H1 (cell line): ENCODE data around the gene HSD11B1. TPM values are rescaled to one million over a fixed set of nuclear protein-coding genes. Genes with fewer than 3 reads are reported as not detected.

Experiments
- ASH2L ChIP-seq: fragments of 200-600, 300-600 bp; sonication (generic); IDR thresholded peaks from one replicate; pipeline ENCODE4 v1.7.1; 2017; ENCODE audit warnings: low read length
- CEBPB ChIP-seq: IDR thresholded peaks from 2 replicates; pipeline ENCODE4 v1.6.1; 2012; ENCODE audit warnings: low read depth, low read length
- CHD7 ChIP-seq: fragments of 300-600 bp; sonication (generic); IDR thresholded peaks from 2 replicates; pipeline ENCODE4 v1.7.1; 2012; ENCODE audit warnings: low read length, moderate library complexity, mild to moderate bottlenecking, inconsistent platforms; ENCODE audit not compliant: insufficient replicate concordance
- EP300 ChIP-seq, 2 experiments: IDR thresholded peaks; 1 replicate in 1 of 2; 2 replicates in 1 of 2; pipeline ENCODE4 v1.6.1; 2011 to 2012; ENCODE audit warnings: low read depth in 2 of 2, low read length in 2 of 2, mild to moderate bottlenecking in 2 of 2, borderline replicate concordance in 1 of 2, inconsistent platforms in 1 of 2, moderate library complexity in 1 of 2
- JUND ChIP-seq: IDR thresholded peaks from 2 replicates; pipeline ENCODE4 v1.6.1; 2011; ENCODE audit warnings: mild to moderate bottlenecking, improper control_type of control experiment, low read length
- KDM1A ChIP-seq: fragments of 200-600, 300-600 bp; sonication (generic); IDR thresholded peaks from 2 replicates; pipeline ENCODE4 v1.7.1; 2016; ENCODE audit warnings: mild to moderate bottlenecking, low read length, borderline replicate concordance
- polyA plus RNA-seq, 7 experiments: library from polyadenylated mRNA; depleted of rRNA in 3 of 7; stranded (reverse) in 5 of 7; unstranded in 2 of 7; fragments of >200 nt in 5 of 7; fragments of 200-250 nt in 2 of 7; gene quantifications; 1 replicate in 5 of 7; 2 replicates in 1 of 7; 4 replicates in 1 of 7; pipeline versions ENCODE4 v1.2.1 to v1.2.3, GENCODE V29; 2011 to 2013; ENCODE audit warnings: missing spikeins in 2 of 7, mixed read lengths in 2 of 7
- total RNA-seq: library from RNA; stranded (reverse); fragmentation: NEBNext Ultra II Directional; extraction: Animal tissue kit (Norgen Biotek cat#: 25700); gene quantifications from 2 replicates; pipeline ENCODE4 v1.2.1, GENCODE V29; 2021

HSD11B1 gene
- total and polyA plus RNA-seq, 2 of the 8 experiments (the other 6 are each of a cell fraction or from before 2014, with no cell fraction given), result not detected

DNA sequence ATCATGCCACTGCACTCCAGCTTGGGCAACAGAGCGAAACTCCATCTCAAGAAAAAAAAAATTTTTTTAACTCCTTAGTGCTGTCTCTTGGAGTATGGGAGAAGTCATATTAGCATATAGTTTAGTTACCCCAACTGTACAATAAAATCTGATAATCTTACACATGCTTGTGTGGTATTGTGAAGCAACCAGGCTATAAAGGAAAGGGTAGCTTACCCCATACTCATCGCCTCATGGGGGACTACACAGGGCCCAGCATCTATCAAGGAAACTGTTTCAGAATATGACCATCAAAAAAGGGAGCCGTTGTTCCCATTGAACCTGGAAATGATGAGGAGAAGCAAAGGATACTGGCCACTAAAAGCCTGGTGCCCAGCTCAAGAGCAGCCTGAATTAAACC lies 48.2 kb downstream of the HSD11B1 start (continued):
- TF ChIP-seq CHD7 (no peak), KDM1A (no peak), JUND (no peak), CEBPB (no peak), ASH2L (no peak), EP300 (IDR thresholded peaks at IDR 0.05; ENCODE audit: borderline replicate concordance in 1 of 2, low read depth in 2 of 2, low read length in 2 of 2) (no peak)
